ENCODE results near the gene CDH22.

The CDH22 gene

DNA sequence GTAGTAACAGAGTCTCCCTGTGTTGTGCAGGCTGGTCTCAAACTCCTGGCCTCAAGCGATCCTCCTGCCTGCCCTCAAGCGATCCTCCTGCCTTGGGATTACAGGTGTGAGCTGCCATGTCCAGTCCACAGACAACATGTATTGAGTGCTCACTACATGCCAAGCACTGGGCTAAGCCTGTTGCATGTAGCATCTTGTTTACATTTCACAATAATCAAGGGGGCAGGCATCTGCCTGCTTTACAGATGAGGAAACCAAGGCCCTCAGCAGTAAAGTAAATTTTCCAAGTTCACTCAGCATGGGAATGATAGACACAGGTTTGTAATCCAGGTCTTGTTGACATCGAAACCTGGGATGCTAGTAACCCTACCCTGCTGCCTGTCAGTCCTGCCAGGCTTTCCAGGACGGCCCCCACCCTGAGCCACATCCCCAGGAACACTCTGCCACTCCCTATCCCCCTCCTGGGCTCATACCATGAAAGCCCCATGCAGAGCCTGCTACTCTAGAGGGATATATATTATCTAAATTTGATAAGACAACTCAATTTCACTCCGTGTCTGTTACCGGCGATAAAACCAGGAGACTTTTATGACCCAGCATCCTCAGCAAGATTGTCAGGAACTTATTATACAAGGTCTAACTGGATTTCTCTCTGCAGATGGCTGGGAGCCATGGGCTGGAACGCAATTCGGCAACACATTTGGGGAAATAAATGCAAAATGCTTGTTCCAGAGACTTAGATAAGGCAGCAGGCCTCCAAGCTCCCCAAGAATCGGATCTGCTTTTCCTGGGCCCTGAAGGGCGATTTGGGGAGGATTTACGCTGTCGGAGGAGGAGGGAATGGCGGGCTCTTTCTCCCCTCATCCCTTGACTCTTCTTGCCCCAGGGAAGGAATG, 159.7 kb downstream of the CDH22 start:
- DNase-seq (ENCODE audit: low read depth, low spot score) = no peak

DNA sequence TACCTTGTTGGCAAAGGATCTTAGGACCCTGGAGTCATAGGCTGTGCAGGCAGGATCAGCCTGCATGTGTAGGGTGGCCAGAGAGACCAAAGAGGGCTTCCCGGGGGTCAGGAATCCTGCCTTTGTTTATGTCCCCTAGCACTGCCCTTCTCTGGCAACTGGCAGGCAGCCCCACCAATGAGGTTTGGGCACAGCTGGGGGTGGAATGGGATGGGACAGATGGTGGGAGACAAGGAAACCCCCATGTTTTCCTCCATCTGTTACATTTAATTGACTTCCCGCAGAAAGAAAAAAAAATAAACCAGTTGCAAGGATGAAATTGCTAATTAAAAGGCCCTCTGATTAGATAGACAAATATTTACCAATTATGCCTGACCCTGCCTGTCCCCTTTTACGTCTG, 162.6 kb downstream of the CDH22 start:
- no peak for DNase-seq (ENCODE audit: low read depth, low spot score)

- no peak for DNase-seq (ENCODE audit: low read depth, low spot score)
Observed at GRCh38 chr20:46144432-46145025, 163.8 kb downstream of the CDH22 start.

DNA sequence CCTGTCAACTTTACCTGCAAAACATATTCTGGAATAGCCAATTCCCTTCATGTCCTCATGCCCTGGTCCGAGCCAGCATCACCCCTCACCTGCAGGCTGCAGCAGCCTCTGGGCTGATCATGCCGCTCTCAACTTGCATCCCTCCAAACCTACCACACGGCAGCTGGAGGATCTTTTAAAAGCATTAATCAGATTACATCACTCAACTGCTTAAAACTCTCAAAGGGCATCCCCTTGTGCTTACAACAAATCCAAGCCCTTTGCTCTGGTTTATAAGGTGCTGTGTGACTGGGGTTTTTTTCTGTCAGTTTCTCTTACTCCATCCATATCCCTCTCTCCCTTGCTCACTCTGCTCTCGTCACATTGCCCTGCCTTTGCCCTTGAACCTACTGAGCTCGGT, 166.2 kb downstream of the CDH22 start:
- no peak for DNase-seq (ENCODE audit: low read depth, low spot score)

GRCh38 chr20:46139908-46140482, 168.3 kb downstream of the CDH22 start:
- DNase-seq (ENCODE audit: low read depth, low spot score) = no peak

DNA sequence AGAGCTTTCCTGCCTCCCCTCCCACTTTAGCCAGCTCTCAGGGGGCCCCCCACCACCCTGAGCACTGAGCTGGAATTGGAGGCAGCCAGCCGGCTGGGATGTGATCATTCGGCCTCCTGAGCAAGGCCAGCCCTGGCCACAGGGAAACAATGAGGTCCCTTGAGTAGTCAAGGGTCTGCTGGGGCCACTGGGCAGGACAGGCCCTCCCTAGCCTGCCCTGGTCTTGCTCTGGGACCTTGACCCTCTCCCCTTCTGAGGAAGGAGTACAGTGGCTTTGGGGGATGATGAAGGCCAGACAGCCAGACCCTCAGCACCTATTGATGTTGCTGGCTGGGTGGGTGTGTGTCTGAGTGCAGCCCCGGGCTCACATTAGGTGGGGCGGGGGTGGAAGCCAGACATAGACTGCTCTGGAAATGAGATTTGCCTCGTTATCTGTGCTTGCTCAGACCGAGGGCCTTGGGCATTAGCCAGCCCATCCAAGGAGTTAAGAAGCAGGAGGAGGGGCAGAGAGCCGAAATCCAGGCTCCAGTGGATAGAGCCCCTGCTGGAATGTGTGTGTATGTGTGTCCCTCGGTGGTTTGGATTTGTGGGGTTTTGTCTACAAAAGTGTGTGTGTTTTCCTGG, 168.9 kb downstream of the CDH22 start:
- no peak for DNase-seq (ENCODE audit: low read depth, low spot score)

DNA sequence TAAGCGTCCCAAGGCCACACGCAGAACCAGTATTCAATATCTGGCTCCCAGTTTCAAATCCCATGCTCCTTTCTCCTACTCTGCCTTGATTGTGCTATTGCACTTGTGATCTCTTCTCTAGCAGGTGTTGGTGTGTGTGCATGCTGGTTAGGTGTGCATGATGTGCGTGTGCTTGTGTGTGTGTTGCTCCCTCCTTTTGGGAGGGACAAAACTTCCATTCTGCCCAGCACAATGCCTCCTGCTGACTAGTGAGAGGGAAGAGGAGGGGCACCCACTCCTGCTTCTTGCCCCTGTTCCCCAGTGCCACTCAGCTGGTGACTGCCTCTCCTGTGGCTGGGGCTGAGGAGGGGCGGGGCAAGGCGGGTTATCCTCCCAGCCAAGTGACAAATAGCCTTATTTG, 170.5 kb downstream of the CDH22 start:
- no peak for DNase-seq (ENCODE audit: low read depth, low spot score)

GRCh38 chr20:46135856-46136633, 172.3 kb downstream of the CDH22 start:
- no peak for DNase-seq (ENCODE audit: low read depth, low spot score)

GRCh38 chr20:46134716-46135115, 173.6 kb downstream of the CDH22 start:
- no peak for DNase-seq (ENCODE audit: low read depth, low spot score)

DNA sequence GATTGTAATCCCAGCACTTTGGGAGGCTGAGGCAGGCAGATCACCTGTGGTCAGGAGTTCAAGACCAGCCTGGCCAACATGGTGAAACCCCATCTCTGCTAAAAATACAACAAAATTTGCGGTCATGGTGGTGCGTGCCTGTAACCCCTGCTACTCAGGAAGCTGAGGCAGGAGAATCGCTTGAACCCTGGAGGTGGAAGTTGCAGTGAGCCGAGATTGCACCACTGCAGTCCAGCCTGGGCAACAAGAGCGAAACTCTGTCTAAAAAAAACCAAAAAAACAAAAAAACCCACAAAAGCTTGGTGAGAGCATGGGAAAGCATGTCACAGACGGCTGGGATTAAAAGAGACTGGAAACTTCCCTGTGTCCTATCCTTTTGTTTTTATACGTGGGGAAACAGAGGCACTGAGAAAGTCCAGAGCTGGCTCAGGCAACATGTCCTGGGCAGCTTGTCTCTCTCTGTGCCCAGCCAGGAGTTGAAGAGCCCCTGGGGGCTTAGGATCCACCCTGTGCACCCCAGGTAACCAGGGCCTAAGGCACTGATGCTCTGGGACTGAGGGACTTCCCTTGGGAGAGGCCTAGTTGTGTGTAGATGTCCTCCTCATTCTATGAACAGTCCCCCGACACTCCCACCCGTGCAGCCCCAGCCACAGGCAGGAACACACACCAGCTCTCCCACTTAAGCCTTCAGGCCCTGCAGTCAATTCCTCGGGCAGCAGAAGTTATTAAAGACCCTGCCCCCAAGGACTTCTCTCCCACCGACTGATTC, 174.2 kb downstream of the CDH22 start:
- no peak for DNase-seq (ENCODE audit: low read depth, low spot score)

GRCh38 chr20:46132705-46133120, 175.6 kb downstream of the CDH22 start:
- DNase-seq (ENCODE audit: low read depth, low spot score) = peak; percentile 7

DNA sequence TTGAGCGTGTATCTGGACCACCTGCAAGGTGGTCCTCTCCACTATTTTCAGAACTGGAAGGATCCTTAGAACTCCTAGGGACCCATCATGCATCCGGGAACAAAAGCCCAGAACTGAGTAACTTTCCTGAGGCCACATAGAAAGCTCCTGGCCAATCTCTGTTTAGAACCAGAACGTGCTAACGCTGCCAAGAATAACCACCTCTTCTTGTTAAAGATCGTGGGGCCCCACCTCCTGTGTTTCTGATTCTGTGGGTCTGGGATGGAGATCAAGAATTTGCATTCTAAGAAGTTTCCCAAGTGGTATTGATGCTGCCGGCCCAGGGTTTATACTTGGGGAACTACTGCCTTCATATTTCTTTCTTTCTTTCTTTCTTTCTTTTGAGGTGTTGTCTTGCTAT, 176.9 kb downstream of the CDH22 start:
- no peak for DNase-seq (ENCODE audit: low read depth, low spot score)

DNA sequence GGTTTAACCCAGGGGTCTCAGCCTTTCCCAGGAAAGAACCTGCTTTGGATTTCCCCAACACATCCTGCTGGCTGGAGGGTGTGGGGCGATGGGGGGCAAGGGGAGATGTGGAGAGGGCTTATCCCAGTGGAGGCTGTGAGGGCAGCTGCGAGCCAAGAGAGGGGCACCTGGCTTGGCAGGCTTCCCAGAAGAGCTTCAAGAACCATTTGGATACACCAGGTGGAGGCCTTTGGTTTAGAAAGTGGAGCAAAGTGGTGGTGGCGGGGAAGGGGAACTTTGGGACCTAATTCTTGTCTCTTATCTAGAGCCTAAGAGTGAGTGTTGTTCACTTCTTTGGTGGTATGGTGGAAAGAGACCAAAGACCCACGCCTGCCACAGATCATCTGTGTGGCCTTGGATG, 177.8 kb downstream of the CDH22 start:
- DNase-seq (ENCODE audit: low read depth, low spot score) = no peak

- DNase-seq (ENCODE audit: low read depth, low spot score) = no peak
Observed at GRCh38 chr20:46129955-46130481, 178.3 kb downstream of the CDH22 start.

DNA sequence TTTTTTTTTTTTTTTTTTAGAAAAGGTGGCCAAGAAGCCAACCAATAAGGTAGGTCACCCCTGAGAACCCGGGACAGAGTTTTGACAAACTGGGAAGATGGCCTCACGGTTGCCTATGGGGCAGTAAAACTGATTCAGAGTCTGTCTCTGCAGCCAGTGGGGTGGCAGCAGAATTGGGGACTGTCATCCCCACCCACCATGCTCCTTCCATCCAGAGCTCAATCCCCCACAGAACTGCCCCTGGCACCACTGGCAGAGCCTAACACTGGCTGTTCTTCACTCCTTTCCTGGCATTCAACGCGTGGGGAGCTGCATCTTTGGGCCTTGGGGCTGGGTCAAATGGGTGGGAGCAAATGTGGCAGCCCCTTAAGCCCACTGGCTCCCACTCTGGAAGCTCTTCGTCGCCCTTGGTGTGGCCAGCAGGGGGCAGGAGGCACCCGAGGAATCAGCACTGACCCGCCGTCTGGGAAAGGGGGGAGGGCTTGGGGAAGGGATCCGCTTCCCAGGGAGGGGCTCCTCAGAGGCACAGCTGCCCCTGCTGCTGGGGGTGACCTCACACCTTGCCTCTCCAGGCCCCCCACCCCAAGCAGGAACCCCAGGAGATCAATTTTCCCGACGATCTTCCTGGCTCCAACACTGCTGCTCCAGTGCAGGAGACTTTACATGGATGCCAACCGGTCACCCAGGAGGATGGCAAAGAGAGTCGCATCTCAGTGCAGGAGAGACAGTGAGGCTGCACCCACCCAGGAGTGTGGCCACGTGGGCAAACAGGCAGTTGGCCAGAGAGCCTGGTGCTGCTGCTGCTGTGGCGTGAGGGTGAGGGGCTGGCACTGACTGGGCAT, 179.8 kb downstream of the CDH22 start:
- no peak for DNase-seq (ENCODE audit: low read depth, low spot score)

DNA sequence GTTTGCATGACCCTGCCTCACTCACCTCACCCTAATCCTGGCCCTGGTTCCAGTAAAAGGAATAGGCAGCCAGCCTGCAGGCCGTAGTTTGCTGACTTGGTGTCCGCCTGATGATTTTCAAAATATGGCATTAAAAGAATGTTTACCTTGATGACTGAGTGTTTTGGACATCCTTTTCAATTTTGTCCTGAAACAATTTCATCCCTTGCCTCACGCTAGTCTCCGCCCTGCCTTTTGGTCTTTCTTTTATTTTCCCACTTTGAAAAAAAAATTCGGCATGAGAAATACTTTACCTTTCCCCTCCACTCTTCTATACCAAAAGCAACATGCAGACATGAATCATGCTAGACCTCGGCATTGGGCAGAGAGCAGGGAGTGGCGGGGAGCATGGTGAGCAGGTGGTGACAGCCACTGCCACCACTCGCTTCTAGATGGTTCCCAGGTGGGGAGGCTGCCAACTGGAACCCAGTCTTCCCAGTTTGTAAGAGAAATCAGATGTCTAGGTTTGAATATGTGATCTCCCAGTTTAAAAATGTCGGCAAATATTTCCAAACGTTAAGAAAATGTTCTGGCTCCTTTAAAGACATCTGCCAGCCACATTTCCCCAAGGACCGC, 180.8 kb downstream of the CDH22 start:
- DNase-seq (ENCODE audit: low read depth, low spot score) = no peak

- DNase-seq (ENCODE audit: low read depth, low spot score) = no peak
Observed at GRCh38 chr20:46126440-46127056, 181.8 kb downstream of the CDH22 start.
